ENCODE results near the gene MAEL.

Gene MAEL

DNA sequence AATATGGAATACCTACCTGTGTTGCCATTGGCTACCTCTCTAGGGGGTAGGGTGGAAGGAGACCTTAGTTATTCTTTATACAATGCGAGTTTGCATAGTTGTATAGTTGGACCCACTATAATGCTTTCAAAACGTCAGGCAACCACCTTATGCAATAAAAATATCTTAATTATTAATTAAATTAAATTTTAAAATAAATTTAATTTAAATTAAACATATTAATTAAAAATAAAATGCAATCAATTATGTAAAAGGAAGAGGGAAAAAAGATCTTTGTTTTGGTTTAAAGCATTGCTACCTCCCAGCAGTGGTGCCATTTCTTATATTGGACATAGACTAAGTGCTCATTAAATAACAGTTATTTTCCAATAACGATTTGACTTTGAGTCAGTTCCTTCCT, 78.8 kb downstream of the MAEL start:
- TF ChIP-seq FOXP2 (optimal IDR thresholded peaks at IDR 0.05; ENCODE audit: borderline replicate concordance, extremely low read depth, extremely low read length, insufficient read depth) = no peak
- TF ChIP-seq TAF1 (IDR thresholded peaks at IDR 0.05; ENCODE audit: borderline replicate concordance, insufficient read depth, low read length) = no peak
- TF ChIP-seq, protein P1, sequence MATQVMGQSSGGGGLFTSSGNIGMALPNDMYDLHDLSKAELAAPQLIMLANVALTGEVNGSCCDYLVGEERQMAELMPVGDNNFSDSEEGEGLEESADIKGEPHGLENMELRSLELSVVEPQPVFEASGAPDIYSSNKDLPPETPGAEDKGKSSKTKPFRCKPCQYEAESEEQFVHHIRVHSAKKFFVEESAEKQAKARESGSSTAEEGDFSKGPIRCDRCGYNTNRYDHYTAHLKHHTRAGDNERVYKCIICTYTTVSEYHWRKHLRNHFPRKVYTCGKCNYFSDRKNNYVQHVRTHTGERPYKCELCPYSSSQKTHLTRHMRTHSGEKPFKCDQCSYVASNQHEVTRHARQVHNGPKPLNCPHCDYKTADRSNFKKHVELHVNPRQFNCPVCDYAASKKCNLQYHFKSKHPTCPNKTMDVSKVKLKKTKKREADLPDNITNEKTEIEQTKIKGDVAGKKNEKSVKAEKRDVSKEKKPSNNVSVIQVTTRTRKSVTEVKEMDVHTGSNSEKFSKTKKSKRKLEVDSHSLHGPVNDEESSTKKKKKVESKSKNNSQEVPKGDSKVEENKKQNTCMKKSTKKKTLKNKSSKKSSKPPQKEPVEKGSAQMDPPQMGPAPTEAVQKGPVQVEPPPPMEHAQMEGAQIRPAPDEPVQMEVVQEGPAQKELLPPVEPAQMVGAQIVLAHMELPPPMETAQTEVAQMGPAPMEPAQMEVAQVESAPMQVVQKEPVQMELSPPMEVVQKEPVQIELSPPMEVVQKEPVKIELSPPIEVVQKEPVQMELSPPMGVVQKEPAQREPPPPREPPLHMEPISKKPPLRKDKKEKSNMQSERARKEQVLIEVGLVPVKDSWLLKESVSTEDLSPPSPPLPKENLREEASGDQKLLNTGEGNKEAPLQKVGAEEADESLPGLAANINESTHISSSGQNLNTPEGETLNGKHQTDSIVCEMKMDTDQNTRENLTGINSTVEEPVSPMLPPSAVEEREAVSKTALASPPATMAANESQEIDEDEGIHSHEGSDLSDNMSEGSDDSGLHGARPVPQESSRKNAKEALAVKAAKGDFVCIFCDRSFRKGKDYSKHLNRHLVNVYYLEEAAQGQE (IDR thresholded peaks at IDR 0.05; ENCODE audit: insufficient read depth in 1 of 2, low read depth in 2 of 2, low read length in 2 of 2) = no peak
- no peak for TF ChIP-seq SIN3A (IDR thresholded peaks at IDR 0.05; ENCODE audit: borderline replicate concordance, insufficient read depth, low read length)
- TF ChIP-seq POLR2AphosphoS5 (IDR thresholded peaks at IDR 0.05; ENCODE audit: low read depth, low read length) = no peak

DNA sequence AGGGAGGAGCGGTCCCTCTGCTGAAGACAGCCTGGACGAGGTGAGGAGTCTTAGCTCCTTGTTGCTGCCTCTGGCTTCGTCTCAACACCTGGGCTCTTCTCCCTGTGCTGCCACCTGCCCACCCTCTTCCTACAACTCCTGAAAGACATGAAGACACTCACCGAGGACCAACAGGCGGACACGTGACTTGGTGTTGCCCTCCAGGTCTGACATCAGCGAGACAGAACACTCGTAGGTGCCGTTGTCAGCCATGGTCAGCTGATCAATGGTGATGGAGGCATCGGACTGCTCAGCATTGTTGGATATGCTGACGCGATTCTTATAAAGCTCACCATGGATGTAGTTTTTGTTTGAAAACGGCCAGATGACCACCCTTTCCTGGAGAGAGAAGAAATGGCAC, 79.7 kb downstream of the MAEL start:
- no peak for TF ChIP-seq FOXP2 (optimal IDR thresholded peaks at IDR 0.05; ENCODE audit: borderline replicate concordance, extremely low read depth, extremely low read length, insufficient read depth)

DNA sequence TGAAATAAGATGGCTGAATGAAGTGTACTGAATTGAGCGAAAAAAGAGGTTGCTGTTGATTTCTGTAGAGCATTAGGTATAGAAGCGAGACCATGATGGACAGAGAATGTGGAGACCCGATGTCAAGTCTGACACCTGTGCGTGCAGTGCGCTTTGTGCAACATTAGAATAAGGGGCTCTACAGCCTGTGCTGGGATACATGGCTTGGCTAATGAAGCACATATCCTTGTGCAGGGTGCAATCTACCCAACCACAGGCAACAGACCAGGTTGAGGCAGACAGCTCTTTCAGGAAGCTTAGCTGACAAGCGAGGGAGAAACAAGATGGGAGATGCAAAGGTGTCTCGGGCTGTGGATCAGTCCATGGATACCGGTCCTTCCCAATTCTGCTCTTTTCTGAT, 82.2 kb downstream of the MAEL start:
- no peak for TF ChIP-seq TAF1 (IDR thresholded peaks at IDR 0.05; ENCODE audit: borderline replicate concordance, insufficient read depth, low read length)
- no peak for TF ChIP-seq FOXP2 (optimal IDR thresholded peaks at IDR 0.05; ENCODE audit: borderline replicate concordance, extremely low read depth, extremely low read length, insufficient read depth)
- no peak for TF ChIP-seq SIN3A (IDR thresholded peaks at IDR 0.05; ENCODE audit: borderline replicate concordance, insufficient read depth, low read length)
- TF ChIP-seq, protein P1 (IDR thresholded peaks at IDR 0.05; ENCODE audit: insufficient read depth in 1 of 2, low read depth in 2 of 2, low read length in 2 of 2) = no peak
- TF ChIP-seq POLR2AphosphoS5 (IDR thresholded peaks at IDR 0.05; ENCODE audit: low read depth, low read length) = no peak

Data from PFSK-1 (cell line).